K562 (cell line): ENCODE data around the gene TMEM120A. TPM values are rescaled to one million over a fixed set of nuclear protein-coding genes. Genes with fewer than 3 reads are reported as not detected.

Source experiments
- ATAC-seq: fragments of 200-7000 bp; cut with Tn5 transposase; 3 replicates; pipeline ENCODE4 v1.9.1; 2020; ENCODE audit warnings: moderate library complexity
- BruUV-seq: library from RNA; stranded (reverse); fragments of 400-500 nt; replicated peaks from 2 replicates; lab custom pipeline; 2021; lab: Mats Ljungman, UMichigan
- CTCF ChIA-PET: fragments of 300-600 bp; formaldehyde crosslinking; extraction: SDS; loops from one replicate; lab custom pipeline; 2021; ENCODE audit warnings: low intra/inter-chr PET ratio; lab: Yijun Ruan, JAX
- POLR2A ChIA-PET: fragments of 300-600, 350-650 bp; sonication (Branson Sonifier 250); formaldehyde crosslinking; extraction: SDS; loops from one replicate; lab custom pipeline; 2021; ENCODE audit warnings: antibody characterized with exemption, inconsistent platforms; lab: Yijun Ruan, JAX
- DNase-seq, 4 experiments: peaks; one replicate each; pipeline versions ENCODE4 v3.0.0 to v3.0.0-alpha.2; 2011 to 2018; ENCODE audit warnings: low spot score in 3 of 4, mixed read lengths in 3 of 4; ENCODE audit errors: extremely low read depth in 1 of 4
- FAIRE-seq: peaks from 2 replicates; lab custom pipeline; 2011; peaks lifted over from hg19 to GRCh38; lab: Jason Lieb, UNC
- H2AFZ ChIP-seq: 2 replicates; pipeline ENCODE4 v1.6.0; 2011; ENCODE audit warnings: low read depth, low read length, control low read depth, inconsistent platforms
- H3K27ac ChIP-seq: fragments of 200-600 bp; 3 replicates; pipeline ENCODE4 v1.8.0; 2011; ENCODE audit warnings: low read depth, mild to moderate bottlenecking, control low read depth, inconsistent platforms, low read length, moderate library complexity, mixed read lengths; ENCODE audit errors: extremely low read depth
- H3K27me3 ChIP-seq, 2 experiments: fragments of 300-600 bp in 1 of 2; 2 replicates in 1 of 2; 3 replicates in 1 of 2; pipeline versions ENCODE4 v1.6.0 to v1.8.0; 2011; ENCODE audit warnings: inconsistent platforms in 2 of 2, low read length in 2 of 2, mild to moderate bottlenecking in 1 of 2, mixed read lengths in 1 of 2, moderate library complexity in 1 of 2; ENCODE audit not compliant: control insufficient read depth in 2 of 2, insufficient read depth in 2 of 2
- H3K36me3 ChIP-seq: fragments of 300-600 bp; 3 replicates; pipeline ENCODE4 v1.8.0; 2011; ENCODE audit warnings: mild to moderate bottlenecking, low read length, inconsistent platforms; ENCODE audit not compliant: control insufficient read depth, insufficient read depth
- H3K4me1 ChIP-seq, 2 experiments: fragments of 200-600 bp in 1 of 2; replicated peaks in 1 of 2; 2 replicates in 1 of 2; 3 replicates in 1 of 2; pipeline versions ENCODE4 v1.5.1 to v1.8.0; 2011; ENCODE audit warnings: inconsistent platforms in 2 of 2, low read length in 2 of 2, mild to moderate bottlenecking in 1 of 2, mixed read lengths in 1 of 2, moderate library complexity in 1 of 2; ENCODE audit not compliant: control insufficient read depth in 2 of 2, insufficient read depth in 2 of 2
- H3K4me2 ChIP-seq: 2 replicates; pipeline ENCODE4 v1.6.1; 2011; ENCODE audit warnings: low read length, control low read depth, inconsistent platforms, mixed read lengths; ENCODE audit not compliant: insufficient read depth
- H3K4me3 ChIP-seq: fragments of 200-600 bp; sonication (generic), shearing (Covaris generic); 2 replicates; pipeline ENCODE4 v1.5.1; 2016; ENCODE audit warnings: control low read depth, inconsistent platforms
- H3K79me2 ChIP-seq: fragments of 200-600 bp; 3 replicates; pipeline ENCODE4 v1.8.0; 2011; ENCODE audit warnings: low read length, inconsistent platforms; ENCODE audit not compliant: control insufficient read depth, insufficient read depth
- H3K9ac ChIP-seq, 2 experiments: 2 replicates each; pipeline versions ENCODE4 v1.6.0 to v1.6.1; 2011; ENCODE audit warnings: low read depth in 2 of 2, low read length in 2 of 2, control low read depth in 1 of 2, inconsistent platforms in 1 of 2, mild to moderate bottlenecking in 1 of 2, mixed read lengths in 1 of 2; ENCODE audit not compliant: insufficient read depth in 1 of 2
- H3K9me1 ChIP-seq: one replicate; pipeline ENCODE4 v1.6.0; 2011; ENCODE audit warnings: inconsistent platforms, mild to moderate bottlenecking, low read length, moderate library complexity; ENCODE audit not compliant: control insufficient read depth, insufficient read depth
- H3K9me3 ChIP-seq: replicated peaks from 2 replicates; pipeline ENCODE4 v1.5.1; 2011; ENCODE audit warnings: low read depth, low read length, inconsistent platforms; ENCODE audit not compliant: control insufficient read depth, insufficient read depth
- H4K20me1 ChIP-seq: replicated peaks from 2 replicates; pipeline ENCODE4 v1.6.1; 2011; ENCODE audit warnings: low read length, inconsistent platforms, mixed read lengths; ENCODE audit not compliant: control insufficient read depth, insufficient read depth
- ETS1 ChIP-seq: conservative IDR thresholded peaks from 2 replicates; pipeline ENCODE4 v1.6.1; 2011; ENCODE audit warnings: low read depth, mild to moderate bottlenecking, low read length; ENCODE audit not compliant: control insufficient read depth
- EWSR1 ChIP-seq: fragments of 450-650 bp; IDR thresholded peaks from 2 replicates; pipeline ENCODE4 v1.6.1; 2018; ENCODE audit warnings: borderline replicate concordance, mild to moderate bottlenecking, low read depth, moderate library complexity; ENCODE audit not compliant: partially characterized antibody
- GATAD2B ChIP-seq: fragments of 450-650 bp; IDR thresholded peaks from 2 replicates; pipeline ENCODE4 v1.6.1; 2017; ENCODE audit warnings: mild to moderate bottlenecking, borderline replicate concordance
- HNRNPLL ChIP-seq: fragments of 200-400 bp; formaldehyde crosslinking; IDR thresholded peaks from 2 replicates; pipeline ENCODE4 v1.6.1; 2017; ENCODE audit warnings: low read length, low read depth, mild to moderate bottlenecking; ENCODE audit not compliant: poor library complexity, severe bottlenecking
- MYNN ChIP-seq, 2 experiments: sonication (generic); formaldehyde crosslinking in 1 of 2; IDR thresholded peaks; 2 replicates each; pipeline versions ENCODE4 v1.5.0 to v1.6.1; 2016 to 2020; ENCODE audit warnings: antibody characterized with exemption in 1 of 2, missing genetic modification reagents in 1 of 2
- POU5F1 ChIP-seq: fragments of 150-350 bp; IDR thresholded peaks from 2 replicates; pipeline ENCODE4 v1.6.1; 2014; ENCODE audit warnings: borderline replicate concordance, low read length, low read depth, mild to moderate bottlenecking; ENCODE audit not compliant: partially characterized antibody
- SNIP1 ChIP-seq: fragments of 450-650 bp; IDR thresholded peaks from 2 replicates; pipeline ENCODE4 v1.7.1; 2017; ENCODE audit warnings: low read depth, mild to moderate bottlenecking
- ZNF644 ChIP-seq: fragments of 200-800 bp; sonication (Bioruptor generic); IDR thresholded peaks from 2 replicates; pipeline ENCODE4 v1.6.1; 2016; ENCODE audit warnings: low read depth, missing genetic modification characterization, missing compliant biosample characterization
- WGBS: fragments of 100-300 bp; shearing (Covaris generic); methylation state at CpG from one replicate; pipeline ENCODE4 v1.1.6; 2016; ENCODE audit warnings: low coverage, mixed read lengths; ENCODE audit not compliant: insufficient coverage; ENCODE audit errors: missing lambda C conversion rate; 5-methylcytosine and 5-hydroxymethylcytosine counted together
- in situ Hi-C: fragments of 300-500 bp; cut with MboI; formaldehyde crosslinking; loops from 4 replicates; pipeline ENCODE4 v1.15.0; 2018; ENCODE audit warnings: inconsistent platforms, mixed read lengths
- intact Hi-C: fragments of 100-400 bp; cut with micrococcal nuclease; formaldehyde crosslinking; loops from 2 replicates; pipeline ENCODE4 v1.14.2; 2022
- polyA plus RNA-seq, 8 experiments: library from polyadenylated mRNA; depleted of rRNA in 4 of 8; stranded (reverse) in 5 of 8; unstranded in 3 of 8; fragments of >200 nt; fragmentation: Nextera tagmentation in 2 of 8; fragmentation: Illumina TruSeq in 1 of 8; extraction: Ambion mirVana in 2 of 8; extraction: Trizol in 1 of 8; gene quantifications; 2 replicates each; pipeline versions ENCODE4 v1.2.1 to v1.2.3, GENCODE V29; 2011 to 2014; ENCODE audit warnings: inconsistent platforms in 1 of 8, missing spikeins in 1 of 8
- total RNA-seq, 7 experiments: library from RNA; depleted of rRNA in 6 of 7; stranded (reverse); fragments of >200 nt in 6 of 7; fragmentation: Illumina TruSeq in 2 of 7; extraction: Trizol in 2 of 7; gene quantifications; 2 replicates each; pipeline versions ENCODE4 v1.2.1 to v1.2.3, GENCODE V29; 2011 to 2021; ENCODE audit warnings: low replicate concordance in 1 of 7

TMEM120A gene
- total and polyA plus RNA-seq, 9 of the 15 experiments (the other 6 are each of a cell fraction or from before 2014, with no cell fraction given), result 2.3 to 90.2 (median 22.9) TPM

GRCh38 chr7:76003351-76003750 lies 9.0 kb upstream of the TMEM120A start:
- no peak for ATAC-seq
- intact Hi-C loops, result no loop called here
- no peaks in the 10 kb centered on the region for H3K9me3 ChIP-seq
- no peaks in the 10 kb centered on the region; the same call in 1 of the 2 replicates for H4K20me1 ChIP-seq
- no peak for TF ChIP-seq ETS1
- no peak for TF ChIP-seq ZNF644
- TF ChIP-seq EWSR1, result no peak
- TF ChIP-seq POU5F1, result no peak
- TF ChIP-seq MYNN (IDR thresholded peaks at IDR 0.05), result no peak
- no peak for TF ChIP-seq MYNN (CRISPR knock-in tag; IDR thresholded peaks at IDR 0.05)
- no peak for TF ChIP-seq GATAD2B
- no peak for TF ChIP-seq HNRNPLL
- TF ChIP-seq SNIP1, result no peak
- H3K4me1 ChIP-seq, result peaks cover 0 to 5% of the 10 kb centered on the region in 2 experiments; a peak in 1 of 5 replicates
- peaks cover 35% of the 10 kb centered on the region for H3K36me3 ChIP-seq
- in situ Hi-C loops, result loop anchor here (25.0 kb wide), 1 partner anchor 566 kb away; no protein-coding TSS in a partner anchor
- peaks cover 1% of the 10 kb centered on the region for H3K9me1 ChIP-seq
- H3K27me3 ChIP-seq, result no peaks in the 10 kb centered on the region
- H3K79me2 ChIP-seq, result no peaks in the 10 kb centered on the region
- POLR2A ChIA-PET, result no interaction called here
- H2AFZ ChIP-seq, result no peak overlapping the region
- H3K9ac ChIP-seq, result no peak overlapping the region
- CTCF ChIA-PET, result no interaction called here
- H3K27ac ChIP-seq, result no peak overlapping the region
- DNase-seq, result peak in 1 of 4 experiments; percentile 2
- FAIRE-seq, result no peak
- H3K4me2 ChIP-seq, result no peak overlapping the region
- 78% methylated on average over 8 of the region's 10 CpGs for WGBS
- BruUV-seq, result no TSS peak
- H3K4me3 ChIP-seq, result no peak overlapping the region
